CD14-positive monocyte (primary cell): Measurements from ENCODE around the gene GIGYF2. TPM values are rescaled to one million over a fixed set of nuclear protein-coding genes. Genes with fewer than 3 reads are reported as not detected.
A peak's percentile ranks its signal among the peaks of the same experiment; 100 is the strongest.

ENCODE experiments used
- DNase-seq, 3 donors: peaks; one replicate each; pipeline ENCODE4 v3.0.0-alpha.2; 2011 to 2022
- H2AFZ ChIP-seq: 2 replicates; pipeline ENCODE4 v1.6.0; 2012; ENCODE audit warnings: mild to moderate bottlenecking, low read depth, low read length, inconsistent platforms; ENCODE audit not compliant: insufficient read depth, poor library complexity, severe bottlenecking
- H3K27ac ChIP-seq, 2 donors: 1 replicate in 1 of 2; 2 replicates in 1 of 2; pipeline ENCODE4 v1.5.1; 2012 to 2013; ENCODE audit warnings: low read length in 2 of 2, control low read depth in 1 of 2, inconsistent platforms in 1 of 2, low read depth in 1 of 2, mild to moderate bottlenecking in 1 of 2
- H3K27me3 ChIP-seq, 2 donors: one replicate each; pipeline versions ENCODE4 v1.6.0 to v1.6.1; 2011 to 2013; ENCODE audit warnings: low read length in 2 of 2; ENCODE audit not compliant: control insufficient read depth in 2 of 2, insufficient read depth in 2 of 2
- H3K36me3 ChIP-seq, 2 donors: replicated peaks in 1 of 2; 1 replicate in 1 of 2; 2 replicates in 1 of 2; pipeline versions ENCODE4 v1.5.1 to v1.6.1; 2012 to 2013; ENCODE audit warnings: low read length in 2 of 2, control low read depth in 1 of 2, inconsistent platforms in 1 of 2, mild to moderate bottlenecking in 1 of 2; ENCODE audit not compliant: insufficient read depth in 2 of 2, control insufficient read depth in 1 of 2
- H3K4me1 ChIP-seq, 2 donors: 1 replicate in 1 of 2; 2 replicates in 1 of 2; pipeline versions ENCODE4 v1.5.1 to v1.6.1; 2012 to 2013; ENCODE audit warnings: low read length in 2 of 2, control low read depth in 1 of 2, inconsistent platforms in 1 of 2, mild to moderate bottlenecking in 1 of 2, moderate library complexity in 1 of 2; ENCODE audit not compliant: insufficient read depth in 2 of 2, control insufficient read depth in 1 of 2
- H3K4me2 ChIP-seq: replicated peaks from 2 replicates; pipeline ENCODE3; 2012; ENCODE audit warnings: low read length, moderate library complexity, mild to moderate bottlenecking; ENCODE audit not compliant: poor library complexity, severe bottlenecking; ENCODE audit errors: extremely low read depth
- H3K4me3 ChIP-seq, 3 experiments: fragments of 200-600 bp in 1 of 3; sonication (generic) in 1 of 3; replicated peaks in 1 of 3; 1 replicate in 2 of 3; 2 replicates in 1 of 3; pipeline ENCODE4 v1.5.1; 2011 to 2013; ENCODE audit warnings: low read length in 3 of 3, mild to moderate bottlenecking in 3 of 3, control low read depth in 2 of 3, low read depth in 2 of 3, inconsistent platforms in 1 of 3, moderate library complexity in 1 of 3
- H3K79me2 ChIP-seq: 2 replicates; pipeline ENCODE4 v1.6.0; 2012; ENCODE audit warnings: mild to moderate bottlenecking, control low read depth, inconsistent platforms, low read length, moderate library complexity; ENCODE audit not compliant: insufficient read depth
- H3K9ac ChIP-seq: 2 replicates; pipeline ENCODE4 v1.6.0; 2017; ENCODE audit warnings: low read length, mild to moderate bottlenecking; ENCODE audit not compliant: insufficient read depth, poor library complexity, severe bottlenecking
- H3K9me3 ChIP-seq, 2 donors: replicated peaks in 1 of 2; 1 replicate in 1 of 2; 2 replicates in 1 of 2; pipeline versions ENCODE4 v1.5.1 to v1.6.1; 2012 to 2013; ENCODE audit warnings: low read length in 2 of 2, control low read depth in 1 of 2; ENCODE audit not compliant: control insufficient read depth in 1 of 2, insufficient read depth in 1 of 2
- H4K20me1 ChIP-seq: 2 replicates; pipeline ENCODE4 v1.6.0; 2012; ENCODE audit warnings: mild to moderate bottlenecking, low read length, control low read depth, moderate library complexity; ENCODE audit not compliant: insufficient read depth
- H3K27ac Mint-ChIP-seq, 7 donors: one replicate each; pipeline ENCODE4 v1.8.0; 2020; ENCODE audit warnings: mild to moderate bottlenecking in 7 of 7, mixed read lengths in 7 of 7, moderate library complexity in 6 of 7, inconsistent platforms in 2 of 7
- H3K27me3 Mint-ChIP-seq, 3 donors: one replicate each; pipeline ENCODE4 v1.8.0; 2021 to 2022; ENCODE audit warnings: low read depth in 3 of 3, mild to moderate bottlenecking in 3 of 3, mixed read lengths in 3 of 3, moderate library complexity in 3 of 3, inconsistent platforms in 1 of 3
- H3K36me3 Mint-ChIP-seq, 2 donors: one replicate each; pipeline ENCODE4 v1.8.0; 2020; ENCODE audit warnings: mixed read lengths in 2 of 2, inconsistent platforms in 1 of 2, mild to moderate bottlenecking in 1 of 2
- H3K4me1 Mint-ChIP-seq: one replicate; pipeline ENCODE4 v1.8.0; 2020; ENCODE audit warnings: mild to moderate bottlenecking, mixed read lengths
- H3K4me3 Mint-ChIP-seq, 2 donors: one replicate each; pipeline ENCODE4 v1.8.0; 2020; ENCODE audit warnings: mild to moderate bottlenecking in 2 of 2, mixed read lengths in 2 of 2, moderate library complexity in 1 of 2
- H3K9me3 Mint-ChIP-seq, 7 donors: one replicate each; pipeline ENCODE4 v1.8.0; 2020 to 2022; ENCODE audit warnings: mixed read lengths in 7 of 7, mild to moderate bottlenecking in 6 of 7, moderate library complexity in 6 of 7, inconsistent platforms in 2 of 7
- CTCF ChIP-seq: fragments of 200-600 bp; IDR thresholded peaks from one replicate; pipeline ENCODE4 v1.8.0; 2022; ENCODE audit warnings: antibody characterized with exemption, mild to moderate bottlenecking
- WGBS: methylation state at CpG from one replicate; pipeline ENCODE4 v1.1.5; 2013; ENCODE audit warnings: missing lambda C conversion rate; ENCODE audit not compliant: insufficient coverage; 5-methylcytosine and 5-hydroxymethylcytosine counted together
- intact Hi-C, 2 donors: fragments of 100-400 bp; cut with micrococcal nuclease; formaldehyde crosslinking; loops; one replicate each; pipeline versions ENCODE4 v1.15.0 to v1.15.1; 2023
- polyA plus RNA-seq, 3 donors: library from polyadenylated mRNA; depleted of rRNA in 1 of 3; unstranded in 2 of 3; stranded (reverse) in 1 of 3; fragments of 300-500 nt in 2 of 3; fragments of >200 nt in 1 of 3; fragmentation: Illumina TruSeq in 2 of 3; gene quantifications; 1 replicate in 2 of 3; 2 replicates in 1 of 3; pipeline ENCODE4 v1.2.3, GENCODE V29; 2012 to 2021

Gene GIGYF2
- polyA plus RNA-seq, 3 donors: 7.7 to 20.7 (median 17.3) TPM

DNA sequence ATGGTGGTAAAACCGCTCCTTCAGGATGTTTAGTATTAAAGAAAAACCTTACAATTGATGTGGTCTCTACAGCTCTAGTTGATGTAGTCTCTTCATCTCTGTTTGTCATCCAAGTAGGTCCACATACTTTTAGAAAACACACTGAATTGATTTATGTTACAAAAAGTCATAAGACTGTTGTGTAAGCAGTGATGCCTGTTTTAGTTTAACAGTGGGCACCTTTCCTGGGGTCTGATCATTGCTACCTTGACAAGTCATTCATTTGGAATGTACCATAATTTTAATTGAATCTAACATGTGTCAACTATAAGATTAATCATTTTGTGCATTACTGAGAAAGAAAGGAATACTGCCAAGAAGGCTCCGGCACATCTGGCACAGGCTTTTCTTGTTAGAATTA is 34.3 kb downstream of the GIGYF2 start:
- Histone ChIP-seq H4K20me1 (peaks cover 72% of the 10 kb centered on the region), H3K4me1 (no peaks in the 10 kb centered on the region), H3K79me2 (peaks cover 29% of the 10 kb centered on the region), H3K27ac (no peak overlapping the region), H3K4me2 (no peak overlapping the region), H3K27me3 (no peaks in the 10 kb centered on the region), H3K9me3 (no peaks in the 10 kb centered on the region), H3K9ac (no peak overlapping the region), H3K36me3 (peaks cover 67 to 91% of the 10 kb centered on the region in 2 donors), H2AFZ (no peak overlapping the region), H3K4me3 (no peak overlapping the region)
- no peaks in the 10 kb centered on the region for H3K9me3 Mint-ChIP-seq
- intact Hi-C loops: no loop called here
- H3K27ac Mint-ChIP-seq: no peak overlapping the region
- no peak for TF ChIP-seq CTCF
- peaks cover 52 to 70% of the 10 kb centered on the region in 2 donors for H3K36me3 Mint-ChIP-seq
- peaks cover 2% of the 10 kb centered on the region for H3K4me1 Mint-ChIP-seq
- no CpG with 5 or more reads among the region's 2 CpGs for WGBS
- no peak overlapping the region for H3K4me3 Mint-ChIP-seq
- H3K27me3 Mint-ChIP-seq: no peaks in the 10 kb centered on the region
- DNase-seq: no peak

- intact Hi-C loops: no loop called here
- peaks cover 16% of the 10 kb centered on the region for H4K20me1 ChIP-seq
- H3K4me1 Mint-ChIP-seq: peaks cover 7% of the 10 kb centered on the region
- no peaks in the 10 kb centered on the region for H3K27me3 ChIP-seq
- no peak overlapping the region for H3K4me3 Mint-ChIP-seq
- H3K27ac Mint-ChIP-seq: peak overlapping the region in 4 of 7 donors; percentile 30 to 76 (median 52)
- H3K27ac ChIP-seq: peak overlapping the region in 1 of 2 donors; percentile 34
- no peak overlapping the region for H2AFZ ChIP-seq
- H3K79me2 ChIP-seq: no peaks in the 10 kb centered on the region
- no peak overlapping the region for H3K9ac ChIP-seq
- no peaks in the 10 kb centered on the region for H3K4me1 ChIP-seq
- 30% methylated on average over 2 of the region's 4 CpGs for WGBS
- peak in 2 of 3 donors; percentile 3 to 13 for DNase-seq
- no peak overlapping the region for H3K4me3 ChIP-seq
- TF ChIP-seq CTCF: no peak
- H3K36me3 Mint-ChIP-seq: peaks cover 50 to 68% of the 10 kb centered on the region in 2 donors
- peaks cover 27 to 49% of the 10 kb centered on the region in 2 donors for H3K36me3 ChIP-seq
- no peaks in the 10 kb centered on the region for H3K9me3 ChIP-seq
- H3K4me2 ChIP-seq: no peak overlapping the region
- no peaks in the 10 kb centered on the region for H3K27me3 Mint-ChIP-seq
- no peaks in the 10 kb centered on the region for H3K9me3 Mint-ChIP-seq
Measured at GRCh38 chr2:232741294-232741693, 44.2 kb downstream of the GIGYF2 start.
